ENCODE results near the gene RCE1. TPM values are rescaled to one million over a fixed set of nuclear protein-coding genes. Genes with fewer than 3 reads are reported as not detected.

The RCE1 gene
- total and polyA plus RNA-seq, 10 donors: 10.0 to 27.9 (median 17.7) TPM

DNA sequence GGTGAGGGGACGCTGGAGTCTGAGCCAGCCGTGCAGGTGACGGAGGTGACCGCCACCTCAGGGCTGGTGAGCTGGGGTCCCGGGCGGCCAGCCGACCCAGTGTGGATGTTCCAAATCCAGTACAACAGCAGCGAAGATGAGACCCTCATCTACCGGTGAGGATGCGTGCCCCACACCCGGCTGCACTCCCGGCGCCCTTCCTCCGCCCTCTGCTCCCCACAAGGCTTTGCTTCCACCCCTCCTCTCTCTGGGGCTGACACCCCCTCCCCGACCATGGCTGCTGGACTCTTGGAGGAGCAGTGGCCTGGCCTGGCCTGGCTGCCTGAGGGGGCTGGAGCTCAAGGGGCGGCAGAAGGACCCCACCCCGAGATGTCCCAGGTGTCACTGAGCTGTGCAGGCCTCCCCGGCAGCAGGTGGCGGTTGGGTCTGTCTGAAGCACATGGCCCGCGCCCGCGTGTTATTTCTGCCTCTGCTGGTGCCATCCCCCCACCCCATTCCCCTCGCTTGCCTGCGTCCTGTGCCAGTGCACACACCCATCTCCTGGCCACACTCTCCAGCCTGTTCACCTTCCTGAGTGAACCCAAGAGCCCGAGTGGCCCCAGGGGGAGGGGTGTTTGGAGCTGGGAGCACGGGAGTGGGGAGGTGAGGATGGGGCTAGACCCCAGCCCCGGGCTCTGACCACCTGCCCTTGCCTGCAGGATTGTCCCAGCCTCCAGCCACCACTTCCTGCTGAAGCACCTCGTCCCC lies 15.9 kb downstream of the RCE1 start:
- DNase-seq: peak; percentile 77
- no peaks in the 10 kb centered on the region for H3K27me3 ChIP-seq (replicated peaks in 1 of 7)
- H3K27ac ChIP-seq: no peak overlapping the region
- TF ChIP-seq, protein P1, sequence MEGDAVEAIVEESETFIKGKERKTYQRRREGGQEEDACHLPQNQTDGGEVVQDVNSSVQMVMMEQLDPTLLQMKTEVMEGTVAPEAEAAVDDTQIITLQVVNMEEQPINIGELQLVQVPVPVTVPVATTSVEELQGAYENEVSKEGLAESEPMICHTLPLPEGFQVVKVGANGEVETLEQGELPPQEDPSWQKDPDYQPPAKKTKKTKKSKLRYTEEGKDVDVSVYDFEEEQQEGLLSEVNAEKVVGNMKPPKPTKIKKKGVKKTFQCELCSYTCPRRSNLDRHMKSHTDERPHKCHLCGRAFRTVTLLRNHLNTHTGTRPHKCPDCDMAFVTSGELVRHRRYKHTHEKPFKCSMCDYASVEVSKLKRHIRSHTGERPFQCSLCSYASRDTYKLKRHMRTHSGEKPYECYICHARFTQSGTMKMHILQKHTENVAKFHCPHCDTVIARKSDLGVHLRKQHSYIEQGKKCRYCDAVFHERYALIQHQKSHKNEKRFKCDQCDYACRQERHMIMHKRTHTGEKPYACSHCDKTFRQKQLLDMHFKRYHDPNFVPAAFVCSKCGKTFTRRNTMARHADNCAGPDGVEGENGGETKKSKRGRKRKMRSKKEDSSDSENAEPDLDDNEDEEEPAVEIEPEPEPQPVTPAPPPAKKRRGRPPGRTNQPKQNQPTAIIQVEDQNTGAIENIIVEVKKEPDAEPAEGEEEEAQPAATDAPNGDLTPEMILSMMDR (IDR thresholded peaks at IDR 0.05 in 8 of 11, conservative IDR thresholded peaks at IDR 0.05 in 3 of 11): no peak
- no peak for TF ChIP-seq POLR2A (IDR thresholded peaks at IDR 0.05)
- TF ChIP-seq POLR2AphosphoS5 (IDR thresholded peaks at IDR 0.05): no peak
- H3K36me3 ChIP-seq: peaks cover 0 to 22% (median 2%) of the 10 kb centered on the region in 6 donors
- no peak overlapping the region for H3K4me3 ChIP-seq
- no peaks in the 10 kb centered on the region for H3K9me3 ChIP-seq
- intact Hi-C loops (cut with DNase I; ENCODE audit: low total_unique reads): no loop called here
- WGBS, 5 donors: 80 to 95% (median 90%) methylated on average over 20 to 29 of the region's 29 CpGs
- peaks cover 5 to 51% (median 23%) of the 10 kb centered on the region in 6 donors for H3K4me1 ChIP-seq

DNA sequence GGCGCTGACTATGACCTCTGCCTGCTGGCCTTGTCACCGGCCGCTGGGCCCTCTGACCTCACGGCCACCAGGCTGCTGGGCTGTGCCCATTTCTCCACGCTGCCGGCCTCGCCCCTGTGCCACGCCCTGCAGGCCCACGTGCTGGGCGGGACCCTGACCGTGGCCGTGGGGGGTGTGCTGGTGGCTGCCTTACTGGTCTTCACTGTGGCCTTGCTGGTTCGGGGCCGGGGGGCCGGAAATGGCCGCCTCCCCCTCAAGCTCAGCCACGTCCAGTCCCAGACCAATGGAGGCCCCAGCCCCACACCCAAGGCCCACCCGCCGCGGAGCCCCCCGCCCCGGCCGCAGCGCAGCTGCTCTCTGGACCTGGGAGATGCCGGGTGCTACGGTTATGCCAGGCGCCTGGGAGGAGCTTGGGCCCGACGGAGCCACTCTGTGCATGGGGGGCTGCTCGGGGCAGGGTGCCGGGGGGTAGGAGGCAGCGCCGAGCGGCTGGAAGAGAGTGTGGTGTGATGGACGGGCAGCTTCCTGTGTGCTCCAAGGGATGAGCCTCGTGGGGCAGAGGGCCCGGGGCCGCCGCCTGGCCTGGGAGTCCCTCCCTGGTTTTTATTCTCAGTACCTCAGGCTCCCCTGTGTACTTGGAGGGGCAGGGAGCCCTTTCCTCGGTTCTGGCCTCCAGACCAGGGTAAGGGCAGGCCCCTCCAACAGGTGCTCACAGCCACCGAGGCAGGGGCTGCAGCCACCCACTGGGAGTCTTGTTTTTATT lies 16.6 kb downstream of the RCE1 start:
- intact Hi-C loops (cut with DNase I; ENCODE audit: low total_unique reads): no loop called here
- DNase-seq: peak; percentile 77
- TF ChIP-seq POLR2AphosphoS5 (IDR thresholded peaks at IDR 0.05) (no peak), POLR2A (IDR thresholded peaks at IDR 0.05) (no peak)
- TF ChIP-seq, protein P1 (IDR thresholded peaks at IDR 0.05 in 8 of 11, conservative IDR thresholded peaks at IDR 0.05 in 3 of 11): no peak
- H3K36me3 ChIP-seq: peaks cover 0 to 22% (median 2%) of the 10 kb centered on the region in 6 donors
- no peaks in the 10 kb centered on the region for H3K27me3 ChIP-seq (replicated peaks in 1 of 7)
- H3K4me3 ChIP-seq: no peak overlapping the region
- H3K27ac ChIP-seq: no peak overlapping the region
- H3K9me3 ChIP-seq: no peaks in the 10 kb centered on the region
- WGBS, 5 donors: 78 to 94% (median 87%) methylated on average over 13 to 41 of the region's 41 CpGs
- H3K4me1 ChIP-seq: peaks cover 5 to 55% (median 29%) of the 10 kb centered on the region in 6 donors

DNA sequence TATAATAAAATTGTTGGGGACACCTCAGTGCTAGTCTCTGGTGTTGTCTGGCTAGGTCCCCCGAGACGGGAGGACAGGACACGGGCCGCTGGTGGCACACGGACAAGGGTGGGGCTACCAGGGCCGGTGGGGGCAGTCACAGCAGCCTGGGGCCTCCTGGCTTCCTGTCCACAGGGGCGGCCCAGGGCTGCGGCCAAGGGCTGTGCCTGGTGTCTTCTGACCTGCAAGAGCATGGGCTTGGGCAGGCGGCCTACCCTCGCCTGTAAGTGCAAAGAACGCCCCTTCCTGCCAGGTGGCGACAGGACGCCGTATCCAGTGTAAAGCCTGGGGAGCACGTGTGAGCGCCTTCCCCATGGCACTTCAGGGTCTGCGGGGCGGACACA lies 17.2 kb downstream of the RCE1 start:
- H3K4me1 ChIP-seq: peaks cover 5 to 55% (median 27%) of the 10 kb centered on the region in 6 donors
- 72 to 93% (median 77%) methylated on average over 11 to 18 of the region's 18 CpGs for WGBS, 5 donors
- no peak overlapping the region for H3K27ac ChIP-seq
- H3K27me3 ChIP-seq (replicated peaks in 1 of 7): no peaks in the 10 kb centered on the region
- DNase-seq: no peak
- TF ChIP-seq POLR2A (IDR thresholded peaks at IDR 0.05): no peak
- peak in 2 of 3 donors; percentile 25 to 52 for TF ChIP-seq POLR2AphosphoS5 (IDR thresholded peaks at IDR 0.05)
- H3K9me3 ChIP-seq: no peaks in the 10 kb centered on the region
- peaks cover 0 to 22% (median 2%) of the 10 kb centered on the region in 6 donors for H3K36me3 ChIP-seq
- no peak overlapping the region for H3K4me3 ChIP-seq
- intact Hi-C loops (cut with DNase I; ENCODE audit: low total_unique reads): no loop called here

DNA sequence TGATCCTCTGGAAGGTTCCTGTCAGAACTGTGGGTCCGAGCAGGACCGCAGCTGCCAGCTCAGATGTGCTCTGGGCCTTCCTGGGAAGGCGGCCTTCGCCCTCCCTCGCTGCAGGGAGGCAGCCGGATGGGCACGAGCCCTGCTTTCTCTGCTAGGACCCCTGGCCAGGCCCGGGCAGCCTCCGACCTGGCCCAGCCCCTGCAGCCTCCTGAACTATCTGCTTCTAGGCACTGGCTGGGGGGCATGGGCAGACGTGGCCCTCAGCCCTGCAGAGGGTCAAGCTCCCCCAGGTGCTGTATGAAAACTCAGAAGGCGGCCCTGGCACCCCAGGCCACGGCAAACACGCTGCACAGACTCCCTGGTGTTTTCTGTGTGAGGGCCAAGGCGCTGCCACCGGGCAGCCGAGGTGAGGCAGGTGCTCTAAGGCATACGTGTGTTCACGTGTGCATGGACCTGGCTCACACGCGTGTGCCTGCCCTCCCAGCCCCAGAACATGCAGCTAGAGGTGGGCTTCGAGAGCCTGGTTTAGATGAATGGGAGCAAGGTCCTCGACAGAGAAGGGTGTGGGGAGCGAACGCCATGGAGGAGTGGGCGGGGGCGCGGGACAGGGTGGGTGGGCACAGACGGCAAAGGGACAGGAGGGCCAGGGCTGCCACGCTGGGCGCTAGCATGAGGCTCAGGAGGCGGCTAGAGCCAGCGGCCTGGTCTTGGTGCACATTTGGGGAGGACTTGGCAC lies 18.0 kb downstream of the RCE1 start:
- no peaks in the 10 kb centered on the region for H3K27me3 ChIP-seq (replicated peaks in 1 of 7)
- TF ChIP-seq POLR2AphosphoS5 (IDR thresholded peaks at IDR 0.05) (no peak), POLR2A (IDR thresholded peaks at IDR 0.05) (no peak)
- TF ChIP-seq, protein P1 (IDR thresholded peaks at IDR 0.05 in 8 of 11, conservative IDR thresholded peaks at IDR 0.05 in 3 of 11): no peak
- H3K4me3 ChIP-seq: no peak overlapping the region
- H3K4me1 ChIP-seq: peaks cover 0 to 51% (median 22%) of the 10 kb centered on the region in 6 donors
- no peak overlapping the region for H3K27ac ChIP-seq
- no peak for DNase-seq
- H3K36me3 ChIP-seq: peaks cover 0 to 22% (median 2%) of the 10 kb centered on the region in 6 donors
- intact Hi-C loops (cut with DNase I; ENCODE audit: low total_unique reads): no loop called here
- WGBS, 5 donors: 84 to 95% (median 94%) methylated on average over 20 to 32 of the region's 32 CpGs
- no peaks in the 10 kb centered on the region for H3K9me3 ChIP-seq

Data from spleen (tissue), 11 donors.